Thoracic aorta (tissue), 2 donors: ENCODE measurements around the gene MEG3. TPM values are rescaled to one million over a fixed set of nuclear protein-coding genes. Genes with fewer than 3 reads are reported as not detected.

Source experiments
- ATAC-seq: fragments of 150-250 bp; one replicate; pipeline ENCODE4 v1.8.0; 2017; ENCODE audit warnings: low read depth; ENCODE audit not compliant: insufficient number of reproducible peaks, low FRiP score
- DNase-seq: peaks from one replicate; pipeline ENCODE4 v3.0.0-alpha.2; 2020; ENCODE audit warnings: low spot score
- H3K27ac ChIP-seq, 2 donors: fragments of 200-600 bp; sonication (generic); 1 replicate in 1 of 2; 2 replicates in 1 of 2; pipeline ENCODE4 v1.5.1; 2016; ENCODE audit warnings: mild to moderate bottlenecking in 2 of 2, moderate library complexity in 2 of 2
- H3K27me3 ChIP-seq: fragments of 200-600 bp; sonication (generic); replicated peaks from 2 replicates; pipeline ENCODE4 v1.6.0; 2016; ENCODE audit warnings: mild to moderate bottlenecking; ENCODE audit not compliant: insufficient read depth
- H3K36me3 ChIP-seq: fragments of 200-600 bp; sonication (generic); one replicate; pipeline ENCODE4 v1.5.1; 2016
- H3K4me1 ChIP-seq, 2 donors: fragments of 200-600 bp; sonication (generic); 1 replicate in 1 of 2; 2 replicates in 1 of 2; pipeline versions ENCODE4 v1.5.1 to v1.6.0; 2016; ENCODE audit warnings: low read depth in 2 of 2, mild to moderate bottlenecking in 1 of 2; ENCODE audit not compliant: control insufficient read depth in 1 of 2
- H3K4me3 ChIP-seq: fragments of 200-600 bp; sonication (generic); 2 replicates; pipeline ENCODE4 v1.5.1; 2016; ENCODE audit warnings: mild to moderate bottlenecking
- H3K9me3 ChIP-seq: fragments of 200-600 bp; sonication (generic); 2 replicates; pipeline ENCODE4 v1.5.1; 2016
- CTCF ChIP-seq: fragments of 200-600 bp; sonication (generic); IDR thresholded peaks from one replicate; pipeline ENCODE4 v1.5.1; 2019; ENCODE audit warnings: antibody characterized with exemption
- total RNA-seq, 2 donors: library from RNA; depleted of rRNA; stranded (reverse); fragments of >200 nt; gene quantifications; one replicate each; pipeline versions ENCODE4 v1.1.0 to v1.2.3, GENCODE V29; 2016

The MEG3 gene
- total RNA-seq, 2 donors from 2014 or later, result 127 to 153 TPM

GRCh38 chr14:100804138-100804537 is 21.8 kb upstream of the MEG3 start:
- H3K4me3 ChIP-seq, result no peak overlapping the region
- no peaks in the 10 kb centered on the region for H3K27me3 ChIP-seq
- no peaks in the 10 kb centered on the region for H3K36me3 ChIP-seq
- ATAC-seq (no peak), DNase-seq (no peak)
- no peak for TF ChIP-seq CTCF
- H3K4me1 ChIP-seq, result no peaks in the 10 kb centered on the region
- no peak overlapping the region for H3K27ac ChIP-seq
- H3K9me3 ChIP-seq, result no peaks in the 10 kb centered on the region

- Histone ChIP-seq H3K27ac (no peak overlapping the region), H3K9me3 (no peaks in the 10 kb centered on the region), H3K36me3 (no peaks in the 10 kb centered on the region), H3K4me1 (no peaks in the 10 kb centered on the region), H3K4me3 (no peak overlapping the region), H3K27me3 (no peaks in the 10 kb centered on the region)
- no peak for DNase-seq
- no peak for TF ChIP-seq CTCF
- ATAC-seq, result no peak
Observed at GRCh38 chr14:100804558-100805309, 21.2 kb upstream of the MEG3 start.

GRCh38 chr14:100806386-100806785 is 19.5 kb upstream of the MEG3 start:
- DNase-seq (no peak), ATAC-seq (no peak)
- Histone ChIP-seq H3K36me3 (no peaks in the 10 kb centered on the region), H3K4me3 (no peak overlapping the region), H3K27ac (no peak overlapping the region), H3K9me3 (no peaks in the 10 kb centered on the region), H3K27me3 (no peaks in the 10 kb centered on the region), H3K4me1 (no peaks in the 10 kb centered on the region)
- no peak for TF ChIP-seq CTCF

- no peak for DNase-seq
Observed at GRCh38 chr14:100807496-100807895, 18.4 kb upstream of the MEG3 start.

More at GRCh38 chr14:100807496-100807895, 18.4 kb upstream of the MEG3 start:
- no peaks in the 10 kb centered on the region for H3K9me3 ChIP-seq
- ATAC-seq, result no peak
- no peaks in the 10 kb centered on the region for H3K36me3 ChIP-seq
- H3K27ac ChIP-seq, result no peak overlapping the region
- TF ChIP-seq CTCF, result no peak
- no peaks in the 10 kb centered on the region for H3K27me3 ChIP-seq
- no peak overlapping the region for H3K4me3 ChIP-seq
- H3K4me1 ChIP-seq, result no peaks in the 10 kb centered on the region
